OCI-LY7 (cell line): Measurements from ENCODE around the gene MPPED1. TPM values are rescaled to one million over a fixed set of nuclear protein-coding genes. Genes with fewer than 3 reads are reported as not detected.

ENCODE experiments used
- BruUV-seq: library from RNA; stranded (reverse); fragments of 400-500 nt; replicated peaks from 2 replicates; lab custom pipeline; 2021; lab: Mats Ljungman, UMichigan
- CTCF ChIA-PET: fragments of 300-600 bp; sonication (Branson Sonifier 250); formaldehyde crosslinking; loops from one replicate; lab custom pipeline; 2022; ENCODE audit warnings: antibody characterized with exemption; ENCODE audit not compliant: unreplicated experiment; lab: Charles Lee
- POLR2A ChIA-PET: fragments of 300-600 bp; sonication (Branson Sonifier 250); formaldehyde crosslinking; loops from one replicate; lab custom pipeline; 2022; ENCODE audit warnings: antibody characterized with exemption; lab: Charles Lee
- DNase-seq: peaks from one replicate; pipeline ENCODE4 v3.0.0-alpha.2; 2015; ENCODE audit warnings: low spot score
- H2AFZ ChIP-seq: fragments of 200-600 bp; sonication (generic), shearing (Covaris generic); 2 replicates; pipeline ENCODE4 v1.6.1; 2014; ENCODE audit warnings: mild to moderate bottlenecking, antibody characterized with exemption, low read length, moderate library complexity
- H3K27ac ChIP-seq: fragments of 200-600 bp; sonication (generic); 2 replicates; pipeline ENCODE4 v1.5.1; 2014; ENCODE audit warnings: mixed run types, low read depth, mild to moderate bottlenecking, moderate library complexity, low read length, inconsistent platforms; ENCODE audit not compliant: poor library complexity, severe bottlenecking
- H3K36me3 ChIP-seq: fragments of 200-600 bp; sonication (generic); 2 replicates; pipeline ENCODE4 v1.6.1; 2014; ENCODE audit warnings: mild to moderate bottlenecking, antibody characterized with exemption, low read length, moderate library complexity, mixed read lengths; ENCODE audit not compliant: insufficient read depth
- H3K4me1 ChIP-seq: fragments of 200-600 bp; sonication (generic); 2 replicates; pipeline ENCODE4 v1.5.1; 2014; ENCODE audit warnings: mild to moderate bottlenecking, low read length; ENCODE audit not compliant: insufficient read depth, poor library complexity, severe bottlenecking
- H3K4me2 ChIP-seq: fragments of 200-600 bp; sonication (generic); 2 replicates; pipeline ENCODE4 v1.6.1; 2014; ENCODE audit warnings: mild to moderate bottlenecking, low read length
- H3K4me3 ChIP-seq: fragments of 200-600 bp; sonication (generic); 2 replicates; pipeline ENCODE4 v1.5.1; 2014; ENCODE audit warnings: mild to moderate bottlenecking, low read depth, low read length; ENCODE audit not compliant: poor library complexity, severe bottlenecking
- H3K79me2 ChIP-seq: fragments of 200-600 bp; sonication (generic); 2 replicates; pipeline ENCODE4 v1.6.1; 2016; ENCODE audit warnings: low read depth, mild to moderate bottlenecking, low read length, moderate library complexity, mixed read lengths; ENCODE audit not compliant: insufficient read depth
- H3K9me2 ChIP-seq: fragments of 200-600 bp; sonication (generic); 2 replicates; pipeline ENCODE4 v1.6.1; 2016; ENCODE audit warnings: mild to moderate bottlenecking, low read length, mixed read lengths; ENCODE audit not compliant: insufficient read depth
- H3K9me3 ChIP-seq: fragments of 200-600 bp; sonication (generic); 2 replicates; pipeline ENCODE4 v1.6.1; 2014; ENCODE audit warnings: mild to moderate bottlenecking, mixed run types, low read length, mixed read lengths
- H4K20me1 ChIP-seq: fragments of 200-600 bp; sonication (generic); 2 replicates; pipeline ENCODE4 v1.6.1; 2014; ENCODE audit warnings: mild to moderate bottlenecking, antibody characterized with exemption, low read length, moderate library complexity, mixed read lengths; ENCODE audit not compliant: insufficient read depth
- EZH2phosphoT487 ChIP-seq: fragments of 200-600 bp; sonication (generic); IDR thresholded peaks from 2 replicates; pipeline ENCODE4 v1.6.1; 2018; ENCODE audit warnings: low read depth, borderline replicate concordance, mild to moderate bottlenecking, mixed run types, antibody characterized with exemption, low read length, moderate library complexity, mixed read lengths
- intact Hi-C: fragments of 100-400 bp; cut with micrococcal nuclease; formaldehyde crosslinking; loops from one replicate; pipeline ENCODE4 v1.10.0; 2022; ENCODE audit not compliant: unreplicated experiment
- total RNA-seq, 2 experiments: library from RNA; depleted of rRNA in 1 of 2; stranded (reverse); fragments of >200 nt in 1 of 2; shearing (Covaris generic) in 1 of 2; gene quantifications; 2 replicates each; pipeline ENCODE4 v1.2.3, GENCODE V29; 2014 to 2022
- TF ChIP-seq, protein P1 (sequence below): fragments of 200-600 bp; sonication (generic); conservative IDR thresholded peaks from 2 replicates; pipeline ENCODE4 v1.5.1; 2014; ENCODE audit warnings: mild to moderate bottlenecking, antibody characterized with exemption, low read length, moderate library complexity, mixed read lengths

MPPED1 gene
- total RNA-seq, 2 experiments from 2014 or later: not detected

DNA sequence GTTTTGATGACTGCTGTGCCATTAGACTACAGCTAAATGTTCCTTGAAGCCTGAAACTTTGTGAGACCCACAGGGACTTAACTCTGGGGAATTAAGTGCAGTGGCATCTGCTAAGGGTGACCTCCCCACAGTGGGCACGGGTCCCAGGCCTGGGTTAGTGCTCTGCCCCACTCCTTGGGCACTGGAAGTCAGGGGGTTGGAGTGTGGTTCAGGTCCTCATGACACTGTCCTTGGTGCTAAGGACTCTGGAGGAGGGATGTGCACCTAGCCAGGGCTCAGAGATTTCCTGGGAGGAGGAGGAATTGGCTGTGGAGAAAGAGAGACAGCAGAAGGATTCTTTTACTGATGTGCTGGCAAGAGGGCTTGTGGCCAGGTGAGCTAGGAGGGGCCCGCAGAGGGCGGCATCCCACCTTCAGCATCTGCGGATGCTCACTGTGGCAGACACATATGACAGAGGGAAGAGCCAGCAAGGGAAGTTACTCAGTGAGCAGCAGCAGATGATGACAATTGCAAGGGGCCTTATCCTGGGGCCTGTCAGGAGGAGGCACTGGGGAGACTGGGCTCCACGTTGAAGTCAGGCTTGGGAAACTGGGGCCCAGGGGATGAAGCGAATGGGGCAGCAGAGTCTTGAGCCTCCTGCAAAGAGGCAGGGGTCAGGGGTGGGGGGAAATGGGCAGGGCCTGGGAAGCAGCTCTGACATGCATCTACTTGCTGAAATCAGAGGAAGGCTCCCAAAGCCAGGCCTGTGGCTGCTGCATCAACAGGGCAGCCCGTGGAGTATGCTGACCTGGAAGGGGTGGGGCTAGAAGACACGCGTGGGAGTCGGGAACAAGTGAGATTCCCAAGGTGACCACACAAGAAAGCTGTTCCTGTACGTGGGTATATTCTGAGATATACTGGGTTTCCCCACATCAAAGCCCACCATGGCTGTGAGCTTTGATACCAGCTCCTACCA, 144.0 kb downstream of the MPPED1 start:
- POLR2A ChIA-PET: interaction anchor here (0.7 kb wide), 1 partner anchor 630 kb away, joined by 3 read pairs; no protein-coding TSS in a partner anchor
- no peaks in the 10 kb centered on the region for H4K20me1 ChIP-seq
- no peaks in the 10 kb centered on the region for H3K9me3 ChIP-seq
- no peaks in the 10 kb centered on the region for H3K79me2 ChIP-seq
- no TSS peak for BruUV-seq
- H3K4me2 ChIP-seq: no peak overlapping the region
- no peak overlapping the region for H3K27ac ChIP-seq
- H3K4me1 ChIP-seq: no peaks in the 10 kb centered on the region
- H3K4me3 ChIP-seq: no peak overlapping the region
- no peak for TF ChIP-seq EZH2phosphoT487
- TF ChIP-seq, protein P1, sequence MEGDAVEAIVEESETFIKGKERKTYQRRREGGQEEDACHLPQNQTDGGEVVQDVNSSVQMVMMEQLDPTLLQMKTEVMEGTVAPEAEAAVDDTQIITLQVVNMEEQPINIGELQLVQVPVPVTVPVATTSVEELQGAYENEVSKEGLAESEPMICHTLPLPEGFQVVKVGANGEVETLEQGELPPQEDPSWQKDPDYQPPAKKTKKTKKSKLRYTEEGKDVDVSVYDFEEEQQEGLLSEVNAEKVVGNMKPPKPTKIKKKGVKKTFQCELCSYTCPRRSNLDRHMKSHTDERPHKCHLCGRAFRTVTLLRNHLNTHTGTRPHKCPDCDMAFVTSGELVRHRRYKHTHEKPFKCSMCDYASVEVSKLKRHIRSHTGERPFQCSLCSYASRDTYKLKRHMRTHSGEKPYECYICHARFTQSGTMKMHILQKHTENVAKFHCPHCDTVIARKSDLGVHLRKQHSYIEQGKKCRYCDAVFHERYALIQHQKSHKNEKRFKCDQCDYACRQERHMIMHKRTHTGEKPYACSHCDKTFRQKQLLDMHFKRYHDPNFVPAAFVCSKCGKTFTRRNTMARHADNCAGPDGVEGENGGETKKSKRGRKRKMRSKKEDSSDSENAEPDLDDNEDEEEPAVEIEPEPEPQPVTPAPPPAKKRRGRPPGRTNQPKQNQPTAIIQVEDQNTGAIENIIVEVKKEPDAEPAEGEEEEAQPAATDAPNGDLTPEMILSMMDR: no peak
- no peaks in the 10 kb centered on the region for H3K36me3 ChIP-seq
- no peaks in the 10 kb centered on the region for H3K9me2 ChIP-seq
- CTCF ChIA-PET: no interaction called here
- no peak for DNase-seq
- intact Hi-C loops: no loop called here
- no peak overlapping the region for H2AFZ ChIP-seq

Other genes with a start within 250 kb of the MPPED1 start
- gene TTLL12, start 224.9 kb upstream of the MPPED1 start, total RNA-seq (2014; rRNA removed; shearing (Covaris generic)): 66.7 and 71.5 TPM in 2 replicates
- 62.6 and 66.5 TPM in 2 replicates for gene TTLL12, start 224.9 kb upstream of the MPPED1 start, total RNA-seq (2022)
- not detected in 2 replicates for gene SCUBE1, start 68.6 kb upstream of the MPPED1 start, total RNA-seq (2014; rRNA removed; shearing (Covaris generic))
- not detected in 2 replicates for gene SCUBE1, start 68.6 kb upstream of the MPPED1 start, total RNA-seq (2022)